SU-DHL-6 (cell line): ENCODE data around the gene ABCC12.

ENCODE experiments used
- H2AFZ ChIP-seq: fragments of 200-600 bp; sonication (generic); 2 replicates; pipeline ENCODE4 v1.6.1; 2014; ENCODE audit warnings: low read depth, mild to moderate bottlenecking, moderate library complexity, mixed read lengths, antibody characterized with exemption, low read length; ENCODE audit not compliant: severe bottlenecking
- H3F3A ChIP-seq: fragments of 200-600 bp; shearing (Covaris generic); 2 replicates; pipeline ENCODE4 v1.6.0; 2016; ENCODE audit warnings: antibody characterized with exemption, mild to moderate bottlenecking; ENCODE audit not compliant: insufficient read depth
- H3K27ac ChIP-seq: fragments of 200-600 bp; sonication (generic); 2 replicates; pipeline ENCODE4 v1.5.1; 2016; ENCODE audit warnings: low read depth, mild to moderate bottlenecking, low read length, moderate library complexity, mixed read lengths
- H3K27me3 ChIP-seq: fragments of 200-600 bp; sonication (generic), shearing (Covaris generic); 2 replicates; pipeline ENCODE4 v1.6.0; 2014; ENCODE audit warnings: mild to moderate bottlenecking, low read length
- H3K36me3 ChIP-seq: fragments of 200-600 bp; sonication (generic); 2 replicates; pipeline ENCODE4 v1.6.1; 2014; ENCODE audit warnings: mild to moderate bottlenecking, low read length, mixed read lengths
- H3K4me2 ChIP-seq: fragments of 300-600, 200-600 bp; shearing (Covaris generic), sonication (generic); 2 replicates; pipeline ENCODE4 v1.6.0; 2014; ENCODE audit warnings: low read length, low read depth, mild to moderate bottlenecking; ENCODE audit not compliant: poor library complexity, severe bottlenecking
- H3K4me3 ChIP-seq: fragments of 200-600 bp; sonication (generic); 2 replicates; pipeline ENCODE4 v1.5.1; 2014; ENCODE audit warnings: antibody characterized with exemption, low read length, mild to moderate bottlenecking, mixed read lengths; ENCODE audit not compliant: insufficient read depth, poor library complexity, severe bottlenecking
- H3K79me2 ChIP-seq: fragments of 200-600 bp; sonication (generic); 2 replicates; pipeline ENCODE4 v1.6.1; 2014; ENCODE audit warnings: mild to moderate bottlenecking, low read length, moderate library complexity; ENCODE audit not compliant: insufficient read depth
- H3K9ac ChIP-seq: fragments of 200-600 bp; sonication (generic); 2 replicates; pipeline ENCODE4 v1.7.0; 2014; ENCODE audit warnings: mild to moderate bottlenecking, low read length
- H3K9me2 ChIP-seq: fragments of 200-600 bp; sonication (generic); replicated peaks from 2 replicates; pipeline ENCODE4 v1.6.1; 2014; ENCODE audit warnings: low read length; ENCODE audit not compliant: insufficient read depth
- H3K9me3 ChIP-seq: fragments of 200-600 bp; sonication (generic); 2 replicates; pipeline ENCODE4 v1.6.1; 2014; ENCODE audit warnings: low read length, mixed read lengths; ENCODE audit not compliant: insufficient read depth
- H4K20me1 ChIP-seq: fragments of 200-600 bp; sonication (generic); 2 replicates; pipeline ENCODE4 v1.6.1; 2014; ENCODE audit warnings: low read depth, mild to moderate bottlenecking, antibody characterized with exemption, low read length, moderate library complexity, mixed read lengths
- EZH2phosphoT487 ChIP-seq: fragments of 200-600 bp; sonication (generic), shearing (Covaris generic); conservative IDR thresholded peaks from 2 replicates; pipeline ENCODE4 v1.6.1; 2018; ENCODE audit warnings: mild to moderate bottlenecking, antibody characterized with exemption, low read length, moderate library complexity, mixed read lengths
- TF ChIP-seq, protein P1 (sequence below): fragments of 200-600 bp; sonication (generic); IDR thresholded peaks from one replicate; pipeline ENCODE4 v1.5.1; 2017; ENCODE audit warnings: antibody characterized with exemption, mild to moderate bottlenecking, low read length, moderate library complexity; ENCODE audit not compliant: insufficient read depth, poor library complexity, severe bottlenecking

Gene ABCC12

DNA sequence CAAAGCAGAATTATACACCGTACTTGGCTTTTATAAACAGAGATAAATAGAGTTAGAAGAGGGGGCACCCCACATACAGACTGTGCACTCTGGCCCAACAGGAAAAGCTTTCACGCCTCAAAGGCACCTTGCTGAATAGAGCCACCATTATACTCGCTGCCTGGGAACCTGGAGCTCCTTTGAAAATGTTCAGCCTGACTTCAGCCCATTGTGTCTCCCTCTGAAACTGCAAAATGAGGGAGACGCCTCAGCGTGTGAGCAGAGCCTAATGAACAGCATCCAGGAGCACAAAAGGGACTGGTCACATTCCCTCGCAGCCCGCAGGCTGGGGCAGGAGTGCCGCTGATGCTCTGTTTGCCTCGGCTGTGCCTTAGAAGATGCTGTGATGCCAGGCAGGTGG lies 46.3 kb downstream of the ABCC12 start:
- Histone ChIP-seq H3K27me3 (no peaks in the 10 kb centered on the region), H3F3A (no peaks in the 10 kb centered on the region), H3K36me3 (no peaks in the 10 kb centered on the region), H3K4me3 (no peak overlapping the region), H3K9me3 (no peaks in the 10 kb centered on the region), H3K27ac (no peak overlapping the region), H3K79me2 (no peaks in the 10 kb centered on the region), H3K4me2 (no peak overlapping the region), H4K20me1 (no peaks in the 10 kb centered on the region), H3K9me2 (no peaks in the 10 kb centered on the region), H2AFZ (no peak overlapping the region), H3K9ac (no peak overlapping the region)
- TF ChIP-seq EZH2phosphoT487, result no peak
- TF ChIP-seq, protein P1, sequence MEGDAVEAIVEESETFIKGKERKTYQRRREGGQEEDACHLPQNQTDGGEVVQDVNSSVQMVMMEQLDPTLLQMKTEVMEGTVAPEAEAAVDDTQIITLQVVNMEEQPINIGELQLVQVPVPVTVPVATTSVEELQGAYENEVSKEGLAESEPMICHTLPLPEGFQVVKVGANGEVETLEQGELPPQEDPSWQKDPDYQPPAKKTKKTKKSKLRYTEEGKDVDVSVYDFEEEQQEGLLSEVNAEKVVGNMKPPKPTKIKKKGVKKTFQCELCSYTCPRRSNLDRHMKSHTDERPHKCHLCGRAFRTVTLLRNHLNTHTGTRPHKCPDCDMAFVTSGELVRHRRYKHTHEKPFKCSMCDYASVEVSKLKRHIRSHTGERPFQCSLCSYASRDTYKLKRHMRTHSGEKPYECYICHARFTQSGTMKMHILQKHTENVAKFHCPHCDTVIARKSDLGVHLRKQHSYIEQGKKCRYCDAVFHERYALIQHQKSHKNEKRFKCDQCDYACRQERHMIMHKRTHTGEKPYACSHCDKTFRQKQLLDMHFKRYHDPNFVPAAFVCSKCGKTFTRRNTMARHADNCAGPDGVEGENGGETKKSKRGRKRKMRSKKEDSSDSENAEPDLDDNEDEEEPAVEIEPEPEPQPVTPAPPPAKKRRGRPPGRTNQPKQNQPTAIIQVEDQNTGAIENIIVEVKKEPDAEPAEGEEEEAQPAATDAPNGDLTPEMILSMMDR, result no peak

DNA sequence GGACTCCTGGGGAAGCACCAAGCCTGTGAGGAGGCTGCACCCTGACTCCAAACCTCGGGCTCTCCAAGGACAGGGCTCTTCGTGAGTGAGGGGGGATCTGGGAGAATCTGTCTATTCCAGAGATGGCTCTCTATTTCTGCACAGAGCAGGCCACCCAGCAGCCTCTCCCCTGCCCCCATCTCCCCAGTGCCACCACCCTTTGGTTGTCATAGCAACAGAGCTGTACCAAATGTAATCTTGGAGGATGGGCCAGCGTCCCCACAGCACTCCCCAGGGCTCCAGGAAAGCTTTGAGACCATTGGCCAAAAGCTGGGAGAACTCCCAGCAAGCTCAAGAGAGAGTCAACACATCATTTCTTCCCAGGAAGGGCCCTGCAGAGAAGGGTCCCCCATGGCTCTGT lies 49.3 kb downstream of the ABCC12 start:
- no peak overlapping the region for H3K4me2 ChIP-seq
- H2AFZ ChIP-seq, result no peak overlapping the region
- no peaks in the 10 kb centered on the region for H3F3A ChIP-seq
- H3K4me3 ChIP-seq, result no peak overlapping the region
- H3K79me2 ChIP-seq, result no peaks in the 10 kb centered on the region
- H3K9me2 ChIP-seq, result no peaks in the 10 kb centered on the region
- no peaks in the 10 kb centered on the region for H4K20me1 ChIP-seq
- no peaks in the 10 kb centered on the region for H3K27me3 ChIP-seq
- TF ChIP-seq EZH2phosphoT487, result no peak
- TF ChIP-seq, protein P1, result no peak
- no peaks in the 10 kb centered on the region for H3K9me3 ChIP-seq
- no peak overlapping the region for H3K9ac ChIP-seq
- H3K36me3 ChIP-seq, result no peaks in the 10 kb centered on the region
- no peak overlapping the region for H3K27ac ChIP-seq
